Heart left ventricle (tissue), 13 donors: ENCODE results near the gene SPTBN1.

ENCODE experiments used
- CTCF ChIP-seq, 12 donors: fragments of 200-600 bp; sonication (generic) in 4 of 12; IDR thresholded peaks; one replicate each; pipeline versions ENCODE4 v1.5.0 to v1.8.0; 2018 to 2022; ENCODE audit warnings: antibody characterized with exemption in 12 of 12, mild to moderate bottlenecking in 5 of 12
- POLR2A ChIP-seq, 2 donors: fragments of 450-650 bp; IDR thresholded peaks; one replicate each; pipeline ENCODE4 v1.6.1; 2017; ENCODE audit warnings: antibody characterized with exemption in 2 of 2, mild to moderate bottlenecking in 2 of 2, moderate library complexity in 2 of 2
- donor health status: ischemic (EF 13 %, LVEDD 7.1; RV severe dilation, severe dysfunction).
- donor health status: DM: no; HTN: yes; CAD: no.
- donor health status: DM: no; HTN: no; CAD: no.
- donor health status: ischemic (EF 25% LVEDD 6.9; RV normal size, moderate dysfunction).
- donor health status: ischemic (EF 25% LVEDD 5.7; RV mildly dilated, moderate dysfunction).
- donor health status: ischemic (EF 35%, LVEDD 5.7; RV mildly dilated, moderate dysfunction).
- donor health status: nonischemic (EF 11% LVEDD 7.7; RV severe dilation, severe dysfunction).
- donor health status: DM: yes; HTN: yes; CAD: no.
- donor health status: PGD.
- donor health status: ischemic (EF 29% LVEDD 5.4; RV normal size, mild dysfunction).
- donor health status: nonischemic (EF 23%, LVEDD 6.1; RV moderate dilation, normal function).

GRCh38 chr2:54470266-54470938 is 14.3 kb downstream of the SPTBN1 start:
- TF ChIP-seq CTCF (IDR thresholded peaks at IDR 0.05) (no peak), POLR2A (IDR thresholded peaks at IDR 0.05) (no peak)
